T-cell (primary cell): ENCODE measurements around the gene PPID. TPM values are rescaled to one million over a fixed set of nuclear protein-coding genes. Genes with fewer than 3 reads are reported as not detected.
"Not testable (repeated sequence)": the region's sequence is repeated elsewhere in the genome, so short reads cannot be mapped to it uniquely, and the experiment has no call there.

ENCODE experiments used
- ATAC-seq, 4 experiments: fragments of 200-7000 bp in 3 of 4; fragments of 150-1000 bp in 1 of 4; cut with Tn5 transposase; replicated peaks in 1 of 4; 1 replicate in 3 of 4; 2 replicates in 1 of 4; pipeline ENCODE4 v1.10.0; 2021; ENCODE audit warnings: moderate library complexity in 3 of 4, mild to moderate bottlenecking in 2 of 4, moderate number of reproducible peaks in 1 of 4
- CTCF ChIA-PET, 2 donors: fragments of 300-600 bp; sonication (Branson Sonifier 250); formaldehyde crosslinking; loops; one replicate each; lab custom pipeline; 2022; ENCODE audit warnings: antibody characterized with exemption in 2 of 2; lab: Charles Lee
- POLR2A ChIA-PET, 2 donors: fragments of 300-600 bp; sonication (Branson Sonifier 250); formaldehyde crosslinking; loops; one replicate each; lab custom pipeline; 2022; ENCODE audit warnings: antibody characterized with exemption in 2 of 2; lab: Charles Lee
- DNase-seq, 35 experiments: peaks; one replicate each; pipeline versions ENCODE4 v3.0.0 to v3.0.0-alpha.2; 2013 to 2023
- H3K27ac ChIP-seq: one replicate; pipeline ENCODE4 v1.5.1; 2013; ENCODE audit warnings: low read length
- H3K27me3 ChIP-seq, 2 experiments: replicated peaks in 1 of 2; 1 replicate in 1 of 2; 2 replicates in 1 of 2; pipeline versions ENCODE4 v1.6.1 to v1.7.0; 2013; ENCODE audit warnings: low read length in 1 of 2, mixed read lengths in 1 of 2; ENCODE audit not compliant: control insufficient read depth in 2 of 2, insufficient read depth in 2 of 2; ENCODE audit errors: extremely low read depth in 1 of 2
- H3K36me3 ChIP-seq, 2 donors: 1 replicate in 1 of 2; 2 replicates in 1 of 2; pipeline versions ENCODE4 v1.6.1 to v1.7.0; 2013; ENCODE audit warnings: low read length in 1 of 2; ENCODE audit not compliant: control insufficient read depth in 2 of 2, insufficient read depth in 1 of 2; ENCODE audit errors: extremely low read depth in 1 of 2
- H3K4me1 ChIP-seq, 2 experiments: 1 replicate in 1 of 2; 2 replicates in 1 of 2; pipeline versions ENCODE4 v1.6.1 to v1.7.0; 2013; ENCODE audit warnings: low read length in 2 of 2, mixed read lengths in 1 of 2; ENCODE audit not compliant: insufficient read depth in 2 of 2, control insufficient read depth in 1 of 2; ENCODE audit errors: extremely low read depth in 1 of 2
- H3K4me3 ChIP-seq, 2 donors: 1 replicate in 1 of 2; 2 replicates in 1 of 2; pipeline versions ENCODE4 v1.5.1 to v1.7.0; 2013; ENCODE audit warnings: mild to moderate bottlenecking in 2 of 2, low read length in 1 of 2, moderate library complexity in 1 of 2; ENCODE audit not compliant: control insufficient read depth in 1 of 2; ENCODE audit errors: extremely low read depth in 1 of 2
- H3K9me3 ChIP-seq: 2 replicates; pipeline ENCODE4 v1.7.0; 2013
- H3K27ac Mint-ChIP-seq, 2 donors: one replicate each; pipeline ENCODE4 v1.8.0; 2020 to 2021; ENCODE audit warnings: mild to moderate bottlenecking in 2 of 2, mixed read lengths in 2 of 2
- H3K27me3 Mint-ChIP-seq, 2 donors: one replicate each; pipeline ENCODE4 v1.8.0; 2021 to 2022; ENCODE audit warnings: mixed read lengths in 2 of 2
- H3K36me3 Mint-ChIP-seq: one replicate; pipeline ENCODE4 v1.8.0; 2021; ENCODE audit warnings: mixed read lengths
- H3K4me1 Mint-ChIP-seq, 3 donors: one replicate each; pipeline ENCODE4 v1.8.0; 2020 to 2022; ENCODE audit warnings: mixed read lengths in 3 of 3, mild to moderate bottlenecking in 1 of 3
- H3K4me3 Mint-ChIP-seq, 3 donors: one replicate each; pipeline ENCODE4 v1.8.0; 2020 to 2022; ENCODE audit warnings: mild to moderate bottlenecking in 3 of 3, mixed read lengths in 3 of 3, moderate library complexity in 3 of 3
- H3K9me3 Mint-ChIP-seq, 3 donors: one replicate each; pipeline ENCODE4 v1.8.0; 2020 to 2022; ENCODE audit warnings: mixed read lengths in 3 of 3
- WGBS: methylation state at CpG from one replicate; pipeline ENCODE4 v1.1.5; 2013; ENCODE audit warnings: missing lambda C conversion rate; ENCODE audit not compliant: insufficient coverage; 5-methylcytosine and 5-hydroxymethylcytosine counted together
- total RNA-seq, 35 experiments: library from RNA in 6 of 35; stranded (reverse) in 6 of 35; fragments of 120-200 nt in 1 of 35; gene quantifications; one replicate each; pipeline versions ENCODE4 v1.2.1 to v1.2.4 and lab custom pipeline; 2013 to 2026

Gene PPID
- total RNA-seq, 5 donors from 2014 or later (not counting 1 experiment from before 2014, with no cell fraction given) = 14.6 to 28.3 (median 26.2) TPM

- CTCF ChIA-PET = no interaction called here
These were observed 44.3 kb upstream of the PPID start for GRCh38 chr4:158767451-158767850.

GRCh38 chr4:158766434-158767044 lies 43.3 kb upstream of the PPID start:
- ChIA-PET POLR2A (interaction anchor here in 1 of 2 donors (0.7 kb wide), 1 partner anchor 338 kb away, joined by 5 read pairs; no protein-coding TSS in a partner anchor), CTCF (no interaction called here)
- no peak overlapping the region for H3K4me3 ChIP-seq
- no peaks in the 10 kb centered on the region for H3K9me3 ChIP-seq
- Mint-ChIP-seq H3K36me3 (no peaks in the 10 kb centered on the region), H3K4me3 (peak overlapping the region in 1 of 3 donors; percentile 17), H3K27ac (no peak overlapping the region), H3K9me3 (no peaks in the 10 kb centered on the region), H3K4me1 (peaks cover 22 to 32% (median 29%) of the 10 kb centered on the region in 3 donors), H3K27me3 (peaks cover 0 to 4% of the 10 kb centered on the region in 2 donors)
- peaks cover 9 to 10% of the 10 kb centered on the region in 2 experiments for H3K4me1 ChIP-seq
- WGBS = 100% methylated on average over 2 of the region's 6 CpGs
- DNase-seq (no peak), ATAC-seq (no peak)
- no peak overlapping the region for H3K27ac ChIP-seq
- no peaks in the 10 kb centered on the region for H3K36me3 ChIP-seq
- H3K27me3 ChIP-seq = peaks cover 0 to 6% of the 10 kb centered on the region in 2 experiments

More at GRCh38 chr4:158767451-158767850, 44.3 kb upstream of the PPID start:
- peaks cover 0 to 4% of the 10 kb centered on the region in 2 donors for H3K27me3 Mint-ChIP-seq
- POLR2A ChIA-PET = no interaction called here
- peak overlapping the region in 1 of 2 donors; percentile 92 for H3K27ac Mint-ChIP-seq
- H3K9me3 Mint-ChIP-seq = no peaks in the 10 kb centered on the region
- Histone ChIP-seq H3K36me3 (no peaks in the 10 kb centered on the region), H3K27ac (no peak overlapping the region), H3K9me3 (no peaks in the 10 kb centered on the region), H3K27me3 (peaks cover 0 to 2% of the 10 kb centered on the region in 2 experiments), H3K4me3 (no peak overlapping the region), H3K4me1 (peaks cover 9 to 10% of the 10 kb centered on the region in 2 experiments)
- ATAC-seq (no peak), DNase-seq (no peak)
- H3K36me3 Mint-ChIP-seq = no peaks in the 10 kb centered on the region
- H3K4me1 Mint-ChIP-seq = peaks cover 31 to 39% (median 36%) of the 10 kb centered on the region in 3 donors
- H3K4me3 Mint-ChIP-seq = peak overlapping the region; percentile 80 to 100 (median 80)
- 0% methylated on average over 1 of the region's 2 CpGs for WGBS

GRCh38 chr4:158763462-158763861 lies 40.3 kb upstream of the PPID start:
- no peak overlapping the region for H3K4me3 Mint-ChIP-seq
- Histone ChIP-seq H3K9me3 (no peaks in the 10 kb centered on the region), H3K27ac (no peak overlapping the region), H3K27me3 (peaks cover 0 to 11% of the 10 kb centered on the region in 2 experiments), H3K4me1 (peaks cover 0 to 2% of the 10 kb centered on the region in 2 experiments), H3K4me3 (no peak overlapping the region), H3K36me3 (no peaks in the 10 kb centered on the region)
- CTCF ChIA-PET = interaction anchor here in 1 of 2 donors (0.6 to 0.7 kb wide), 2 partner anchors 9 to 38 kb away, joined by 3 to 10 read pairs; no protein-coding TSS in a partner anchor
- DNase-seq = no peak
- H3K4me1 Mint-ChIP-seq = peaks cover 0 to 10% (median 10%) of the 10 kb centered on the region in 3 donors
- POLR2A ChIA-PET = no interaction called here
- H3K27me3 Mint-ChIP-seq = peaks cover 0 to 20% of the 10 kb centered on the region in 2 donors
- H3K36me3 Mint-ChIP-seq = no peaks in the 10 kb centered on the region
- 86% methylated on average over 1 of the region's 2 CpGs for WGBS
- ATAC-seq = no peak
- no peak overlapping the region for H3K27ac Mint-ChIP-seq
- H3K9me3 Mint-ChIP-seq = no peaks in the 10 kb centered on the region

GRCh38 chr4:158762553-158762952 lies 39.4 kb upstream of the PPID start:
- ChIA-PET CTCF (interaction anchor here in 1 of 2 donors (1.2 kb wide), 1 partner anchor 32 kb away, joined by 3 read pairs; no protein-coding TSS in a partner anchor), POLR2A (interaction anchor here in 1 of 2 donors (0.7 kb wide), 1 partner anchor 74 kb away, joined by 4 read pairs; no protein-coding TSS in a partner anchor)
- ATAC-seq (no peak), DNase-seq (no peak)
- Mint-ChIP-seq H3K4me1 (peaks cover 0 to 3% (median under 1%) of the 10 kb centered on the region in 3 donors), H3K4me3 (no peak overlapping the region), H3K9me3 (no peaks in the 10 kb centered on the region), H3K36me3 (no peaks in the 10 kb centered on the region), H3K27ac (no peak overlapping the region), H3K27me3 (peaks cover 0 to 24% of the 10 kb centered on the region in 2 donors)
- Histone ChIP-seq H3K36me3 (no peaks in the 10 kb centered on the region), H3K4me1 (no peaks in the 10 kb centered on the region), H3K27me3 (peaks cover 0 to 14% of the 10 kb centered on the region in 2 experiments), H3K27ac (no peak overlapping the region), H3K4me3 (no peak overlapping the region), H3K9me3 (no peaks in the 10 kb centered on the region)
- 80% methylated on average over 1 of the region's 4 CpGs for WGBS

- no peak overlapping the region for H3K27ac Mint-ChIP-seq
- H3K4me3 Mint-ChIP-seq = no peak overlapping the region
- H3K4me1 ChIP-seq = no peaks in the 10 kb centered on the region
- no peak overlapping the region for H3K4me3 ChIP-seq
- no peaks in the 10 kb centered on the region for H3K9me3 ChIP-seq
- no peak overlapping the region for H3K27ac ChIP-seq
- no peaks in the 10 kb centered on the region for H3K36me3 Mint-ChIP-seq
- no peak for DNase-seq
- H3K9me3 Mint-ChIP-seq = no peaks in the 10 kb centered on the region
- WGBS = no CpG with 5 or more reads among the region's 4 CpGs
- H3K4me1 Mint-ChIP-seq = no peaks in the 10 kb centered on the region
- POLR2A ChIA-PET = no interaction called here
- no peaks in the 10 kb centered on the region for H3K36me3 ChIP-seq
- H3K27me3 Mint-ChIP-seq = peaks cover 1 to 28% of the 10 kb centered on the region in 2 donors
- CTCF ChIA-PET = no interaction called here
- peaks cover 0 to 21% of the 10 kb centered on the region in 2 experiments for H3K27me3 ChIP-seq
- no peak for ATAC-seq
These were observed 37.7 kb upstream of the PPID start for GRCh38 chr4:158760866-158761265.

- H3K9me3 Mint-ChIP-seq, POLR2A ChIA-PET, H3K4me1 Mint-ChIP-seq, H3K36me3 ChIP-seq, H3K27ac Mint-ChIP-seq, H3K4me1 ChIP-seq, CTCF ChIA-PET, DNase-seq, H3K27ac ChIP-seq, ATAC-seq, H3K4me3 ChIP-seq, H3K36me3 Mint-ChIP-seq, H3K4me3 Mint-ChIP-seq, H3K9me3 ChIP-seq: not testable (repeated sequence)
- peaks cover 3 to 28% of the 10 kb centered on the region in 2 donors for H3K27me3 Mint-ChIP-seq
- WGBS = 94% methylated on average over 14 of the region's 20 CpGs
- H3K27me3 ChIP-seq = peaks cover 0 to 23% of the 10 kb centered on the region in 2 experiments
These were observed 36.3 kb upstream of the PPID start for GRCh38 chr4:158759539-158759938.
